Prostate gland (tissue), 2 donors: ENCODE measurements around the gene AMDHD2.

Source experiments
- POLR2AphosphoS5 ChIP-seq: sonication (generic); formaldehyde crosslinking; IDR thresholded peaks from one replicate; pipeline ENCODE4 v1.6.1; 2017; ENCODE audit warnings: antibody characterized with exemption
- TF ChIP-seq, protein P1 (sequence below), 4 experiments: fragments of 200-600 bp in 2 of 4; fragments of 450-650 bp in 2 of 4; sonication (generic) in 2 of 4; IDR thresholded peaks; 1 replicate in 3 of 4; 2 replicates in 1 of 4; pipeline ENCODE4 v1.5.1; 2016 to 2019; ENCODE audit warnings: antibody characterized with exemption in 4 of 4, mild to moderate bottlenecking in 2 of 4, moderate library complexity in 2 of 4

- TF ChIP-seq, protein P1, sequence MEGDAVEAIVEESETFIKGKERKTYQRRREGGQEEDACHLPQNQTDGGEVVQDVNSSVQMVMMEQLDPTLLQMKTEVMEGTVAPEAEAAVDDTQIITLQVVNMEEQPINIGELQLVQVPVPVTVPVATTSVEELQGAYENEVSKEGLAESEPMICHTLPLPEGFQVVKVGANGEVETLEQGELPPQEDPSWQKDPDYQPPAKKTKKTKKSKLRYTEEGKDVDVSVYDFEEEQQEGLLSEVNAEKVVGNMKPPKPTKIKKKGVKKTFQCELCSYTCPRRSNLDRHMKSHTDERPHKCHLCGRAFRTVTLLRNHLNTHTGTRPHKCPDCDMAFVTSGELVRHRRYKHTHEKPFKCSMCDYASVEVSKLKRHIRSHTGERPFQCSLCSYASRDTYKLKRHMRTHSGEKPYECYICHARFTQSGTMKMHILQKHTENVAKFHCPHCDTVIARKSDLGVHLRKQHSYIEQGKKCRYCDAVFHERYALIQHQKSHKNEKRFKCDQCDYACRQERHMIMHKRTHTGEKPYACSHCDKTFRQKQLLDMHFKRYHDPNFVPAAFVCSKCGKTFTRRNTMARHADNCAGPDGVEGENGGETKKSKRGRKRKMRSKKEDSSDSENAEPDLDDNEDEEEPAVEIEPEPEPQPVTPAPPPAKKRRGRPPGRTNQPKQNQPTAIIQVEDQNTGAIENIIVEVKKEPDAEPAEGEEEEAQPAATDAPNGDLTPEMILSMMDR (IDR thresholded peaks at IDR 0.05), result no peak
- TF ChIP-seq POLR2AphosphoS5, result no peak
Observed at GRCh38 chr16:2529061-2529931, 9.1 kb downstream of the AMDHD2 start.
